Cardiac fibroblast (primary cell): ENCODE results near the gene CCER1.
A peak's percentile ranks its signal among the peaks of the same experiment; 100 is the strongest.

Experiments used
- DNase-seq, 2 donors: peaks; one replicate each; pipeline versions ENCODE4 v3.0.0 to v3.0.0-alpha.2; 2010; ENCODE audit warnings: low read depth in 2 of 2
- H3K4me3 ChIP-seq, 2 donors: replicated peaks in 1 of 2; 1 replicate in 1 of 2; 2 replicates in 1 of 2; pipeline ENCODE4 v1.5.1; 2011; ENCODE audit warnings: low read depth in 2 of 2, low read length in 2 of 2, mild to moderate bottlenecking in 2 of 2, moderate library complexity in 1 of 2
- TF ChIP-seq, protein P1 (sequence below): IDR thresholded peaks from one replicate; pipeline ENCODE4 v1.5.1; 2011; ENCODE audit warnings: low read depth, mild to moderate bottlenecking, low read length, inconsistent platforms

CCER1 gene

DNA sequence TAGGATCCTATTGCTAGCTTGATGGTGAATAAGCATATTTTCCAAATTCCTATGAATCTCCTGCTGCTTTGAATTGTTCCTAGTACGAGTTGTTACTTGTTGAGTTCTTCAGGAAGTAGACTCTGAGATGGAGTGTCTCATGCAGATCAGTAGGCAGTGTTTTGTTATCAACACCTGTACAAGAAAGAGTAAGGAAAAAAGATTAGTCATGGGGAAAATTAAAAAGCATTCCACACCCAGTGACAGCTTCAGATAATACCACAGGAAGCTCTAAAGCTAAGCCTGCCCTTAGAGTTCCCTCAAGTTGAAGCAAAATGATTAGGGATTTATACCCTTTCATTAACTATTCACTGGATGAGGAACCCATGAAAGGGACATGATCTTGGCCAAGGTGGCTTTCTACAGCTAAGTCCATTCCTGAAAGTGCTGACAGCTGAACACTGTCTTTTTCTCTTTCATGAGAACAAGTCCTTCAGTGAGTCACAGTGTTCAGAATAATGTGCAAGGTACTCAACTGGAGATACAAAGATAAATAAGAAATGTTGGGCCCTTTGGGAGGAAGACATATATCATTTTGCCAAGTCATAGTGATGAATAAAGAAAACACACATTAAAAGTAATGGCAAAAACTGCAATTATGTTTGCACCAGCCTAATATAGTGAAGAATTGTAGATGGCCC lies 49.1 kb downstream of the CCER1 start:
- peak in 1 of 2 donors; percentile 68 for DNase-seq
- H3K4me3 ChIP-seq: no peak overlapping the region
- TF ChIP-seq, protein P1, sequence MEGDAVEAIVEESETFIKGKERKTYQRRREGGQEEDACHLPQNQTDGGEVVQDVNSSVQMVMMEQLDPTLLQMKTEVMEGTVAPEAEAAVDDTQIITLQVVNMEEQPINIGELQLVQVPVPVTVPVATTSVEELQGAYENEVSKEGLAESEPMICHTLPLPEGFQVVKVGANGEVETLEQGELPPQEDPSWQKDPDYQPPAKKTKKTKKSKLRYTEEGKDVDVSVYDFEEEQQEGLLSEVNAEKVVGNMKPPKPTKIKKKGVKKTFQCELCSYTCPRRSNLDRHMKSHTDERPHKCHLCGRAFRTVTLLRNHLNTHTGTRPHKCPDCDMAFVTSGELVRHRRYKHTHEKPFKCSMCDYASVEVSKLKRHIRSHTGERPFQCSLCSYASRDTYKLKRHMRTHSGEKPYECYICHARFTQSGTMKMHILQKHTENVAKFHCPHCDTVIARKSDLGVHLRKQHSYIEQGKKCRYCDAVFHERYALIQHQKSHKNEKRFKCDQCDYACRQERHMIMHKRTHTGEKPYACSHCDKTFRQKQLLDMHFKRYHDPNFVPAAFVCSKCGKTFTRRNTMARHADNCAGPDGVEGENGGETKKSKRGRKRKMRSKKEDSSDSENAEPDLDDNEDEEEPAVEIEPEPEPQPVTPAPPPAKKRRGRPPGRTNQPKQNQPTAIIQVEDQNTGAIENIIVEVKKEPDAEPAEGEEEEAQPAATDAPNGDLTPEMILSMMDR: no peak

- DNase-seq: no peak
- TF ChIP-seq, protein P1: no peak
- no peak overlapping the region for H3K4me3 ChIP-seq
Observed at GRCh38 chr12:90902596-90902995, 52.4 kb downstream of the CCER1 start.
